Measurements from ENCODE around the gene MOB3C. TPM values are rescaled to one million over a fixed set of nuclear protein-coding genes. Genes with fewer than 3 reads are reported as not detected.

Gene MOB3C
- total and polyA plus RNA-seq, 5 experiments from 2014 or later, result 8.3 to 24.7 (median 17.5) TPM

DNA sequence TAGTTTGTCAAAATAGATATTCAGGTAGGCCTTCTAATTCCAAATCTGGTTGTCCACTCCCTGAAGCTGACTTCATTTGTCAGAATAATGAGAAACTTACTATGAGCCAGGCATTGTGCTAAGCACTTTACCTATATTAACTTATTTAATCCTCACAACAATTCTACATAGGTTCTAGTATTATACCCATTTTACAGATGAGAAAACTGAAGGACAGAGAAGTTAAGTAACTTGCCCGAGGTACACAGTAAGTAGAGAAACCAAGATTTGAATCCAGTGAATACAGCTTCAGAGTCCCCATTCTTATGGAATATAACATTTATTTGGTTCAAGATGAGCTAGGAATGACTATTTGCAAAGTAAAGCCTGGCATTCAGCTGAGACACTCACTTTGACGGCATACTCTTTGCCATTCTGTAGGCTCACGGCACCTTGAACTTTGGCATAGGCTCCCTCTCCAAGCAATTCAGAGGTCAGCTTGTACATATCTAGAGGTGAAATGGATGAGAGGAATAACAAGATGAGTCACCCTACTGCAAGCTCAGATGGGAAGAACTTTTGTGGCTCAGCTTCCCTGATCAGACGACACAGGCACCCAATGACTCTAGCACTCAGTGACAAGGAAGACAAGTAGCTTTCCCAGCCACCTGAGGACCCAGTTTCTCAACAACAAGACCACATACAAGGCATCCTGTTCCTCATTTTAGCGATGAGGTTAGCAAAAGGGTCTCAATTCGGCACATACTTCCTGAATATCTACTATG is 36.3 kb downstream of the MOB3C start:
- no peak for DNase-seq
- no peaks in the 10 kb centered on the region for H3K9me3 Mint-ChIP-seq
- H3K4me3 Mint-ChIP-seq, result no peak overlapping the region
- peak overlapping the region in 1 of 10 donors; percentile 45 for H3K27ac Mint-ChIP-seq
- H3K27me3 Mint-ChIP-seq, result no peaks in the 10 kb centered on the region
- peaks cover 12 to 29% (median 26%) of the 10 kb centered on the region in 4 donors for H3K4me1 Mint-ChIP-seq
- POLR2A ChIA-PET, result no interaction called here
- H3K36me3 Mint-ChIP-seq, result peaks cover 0 to 71% (median 30%) of the 10 kb centered on the region in 3 donors
- ATAC-seq, result no peak

- H3K9me3 Mint-ChIP-seq, result no peaks in the 10 kb centered on the region
- H3K4me1 Mint-ChIP-seq, result peaks cover 12 to 23% (median 18%) of the 10 kb centered on the region in 4 donors
- no peak overlapping the region for H3K4me3 Mint-ChIP-seq
- H3K36me3 Mint-ChIP-seq, result peaks cover 0 to 68% (median 28%) of the 10 kb centered on the region in 3 donors
- POLR2A ChIA-PET, result no interaction called here
- H3K27ac Mint-ChIP-seq, result peak overlapping the region in 1 of 10 donors; percentile 7
- DNase-seq (no peak), ATAC-seq (no peak)
- no peaks in the 10 kb centered on the region for H3K27me3 Mint-ChIP-seq
Observed at GRCh38 chr1:46577671-46578070, 38.9 kb downstream of the MOB3C start.

DNA sequence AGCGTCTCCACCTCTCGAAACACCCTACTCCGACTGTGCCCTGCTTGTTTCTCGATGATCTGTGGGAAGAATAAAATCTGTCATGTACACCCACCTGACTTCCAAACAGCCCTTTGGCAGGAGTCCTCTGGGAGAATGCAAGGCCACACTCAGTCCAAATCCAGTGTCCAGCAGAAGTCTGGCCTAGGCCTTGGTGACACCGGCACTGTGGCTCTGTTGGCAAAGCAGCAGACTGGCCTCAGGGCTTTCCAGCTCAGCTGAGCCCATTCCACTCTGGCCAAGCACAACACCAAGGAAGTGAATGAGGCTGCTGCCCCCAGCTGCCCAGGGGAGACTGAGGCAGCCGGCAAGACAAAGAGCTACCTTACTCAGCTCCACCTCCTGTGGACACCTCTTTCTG is 40.0 kb downstream of the MOB3C start:
- Mint-ChIP-seq H3K36me3 (peaks cover 0 to 66% (median 22%) of the 10 kb centered on the region in 3 donors), H3K4me1 (peaks cover 5 to 12% (median 8%) of the 10 kb centered on the region in 4 donors), H3K4me3 (no peak overlapping the region), H3K27me3 (no peaks in the 10 kb centered on the region), H3K9me3 (no peaks in the 10 kb centered on the region), H3K27ac (no peak overlapping the region)
- POLR2A ChIA-PET, result no interaction called here
- ATAC-seq, result no peak
- DNase-seq, result no peak

DNA sequence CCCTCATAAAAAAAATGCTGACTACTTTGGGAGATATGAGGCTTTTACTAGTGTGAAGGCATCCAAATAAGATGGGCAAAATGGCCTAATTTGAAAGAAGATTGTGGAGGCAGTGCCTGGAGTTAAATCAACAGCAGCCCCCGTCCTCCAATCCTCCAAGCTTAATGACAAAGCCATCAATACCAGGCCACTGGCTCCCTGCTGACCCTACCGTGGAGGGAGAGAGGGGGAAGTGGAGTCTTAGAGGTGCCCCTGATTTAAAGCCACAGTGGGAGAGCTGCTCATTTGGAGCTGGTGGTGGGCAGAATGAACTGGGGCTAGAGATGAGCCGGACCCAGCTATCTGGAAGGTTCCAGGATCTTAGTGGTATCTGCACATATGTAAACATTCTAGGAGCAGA is 40.8 kb downstream of the MOB3C start:
- DNase-seq (no peak), ATAC-seq (no peak)
- Mint-ChIP-seq H3K36me3 (peaks cover 0 to 69% (median 21%) of the 10 kb centered on the region in 3 donors), H3K4me3 (no peak overlapping the region), H3K9me3 (no peaks in the 10 kb centered on the region), H3K4me1 (peaks cover 0 to 5% (median 4%) of the 10 kb centered on the region in 4 donors), H3K27ac (no peak overlapping the region), H3K27me3 (no peaks in the 10 kb centered on the region)
- POLR2A ChIA-PET, result no interaction called here

DNA sequence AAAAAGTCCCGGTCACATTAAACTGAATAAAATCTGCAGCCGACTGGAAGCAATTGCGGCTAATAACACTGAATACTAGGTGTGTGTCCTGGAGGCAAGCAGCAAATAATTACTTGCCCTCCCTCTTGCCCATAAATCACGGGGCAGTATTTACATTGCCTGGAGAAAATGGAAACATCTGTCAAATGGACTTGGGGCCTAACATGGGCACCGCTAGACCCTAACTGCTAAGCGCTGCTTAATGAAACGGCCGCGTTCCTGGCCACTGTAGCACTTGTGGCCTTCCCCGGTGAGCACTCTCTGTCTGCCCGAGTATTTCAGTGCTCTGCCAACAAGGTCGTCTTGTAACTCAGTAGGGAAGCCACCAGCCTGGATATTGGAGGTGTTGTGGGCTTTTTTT is 41.3 kb downstream of the MOB3C start:
- POLR2A ChIA-PET, result no interaction called here
- H3K9me3 Mint-ChIP-seq, result no peaks in the 10 kb centered on the region
- no peak overlapping the region for H3K4me3 Mint-ChIP-seq
- peaks cover 0 to 67% (median 21%) of the 10 kb centered on the region in 3 donors for H3K36me3 Mint-ChIP-seq
- ATAC-seq, result no peak
- no peaks in the 10 kb centered on the region for H3K27me3 Mint-ChIP-seq
- DNase-seq, result no peak
- H3K27ac Mint-ChIP-seq, result no peak overlapping the region
- H3K4me1 Mint-ChIP-seq, result peaks cover 0 to 3% (median 0%) of the 10 kb centered on the region in 4 donors

DNA sequence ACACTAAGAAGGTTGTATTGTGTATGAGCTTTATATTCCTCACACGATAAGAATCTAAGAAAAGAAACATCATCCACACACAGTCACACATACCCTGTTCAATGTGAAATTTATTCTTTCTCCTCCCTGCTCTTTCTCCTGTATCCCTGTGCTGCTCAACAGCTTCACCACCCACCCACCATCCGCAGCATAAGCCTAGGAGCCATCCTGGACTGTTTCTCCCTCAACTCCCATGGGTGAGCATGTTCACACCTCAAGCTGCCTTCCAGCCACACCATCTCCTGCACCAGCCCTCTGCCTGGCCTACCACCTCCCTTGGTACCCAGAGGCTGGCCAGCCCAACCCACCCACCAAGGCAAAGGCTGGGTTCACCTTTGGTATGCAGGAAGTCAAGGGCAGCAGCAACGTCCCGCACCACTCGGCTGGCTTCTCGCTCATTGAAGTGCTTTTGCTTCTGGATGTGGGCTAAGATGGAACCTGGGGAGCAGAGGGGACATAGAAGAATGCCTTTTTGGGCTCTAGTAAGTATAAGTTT is 44.9 kb downstream of the MOB3C start:
- ATAC-seq, result no peak
- peaks cover 0 to 66% (median 13%) of the 10 kb centered on the region in 3 donors for H3K36me3 Mint-ChIP-seq
- no peaks in the 10 kb centered on the region for H3K27me3 Mint-ChIP-seq
- peaks cover 0 to 3% (median 0%) of the 10 kb centered on the region in 4 donors for H3K4me1 Mint-ChIP-seq
- H3K4me3 Mint-ChIP-seq, result no peak overlapping the region
- POLR2A ChIA-PET, result no interaction called here
- no peak for DNase-seq
- peak overlapping the region in 1 of 10 donors; percentile 22 for H3K27ac Mint-ChIP-seq
- H3K9me3 Mint-ChIP-seq, result no peaks in the 10 kb centered on the region

DNA sequence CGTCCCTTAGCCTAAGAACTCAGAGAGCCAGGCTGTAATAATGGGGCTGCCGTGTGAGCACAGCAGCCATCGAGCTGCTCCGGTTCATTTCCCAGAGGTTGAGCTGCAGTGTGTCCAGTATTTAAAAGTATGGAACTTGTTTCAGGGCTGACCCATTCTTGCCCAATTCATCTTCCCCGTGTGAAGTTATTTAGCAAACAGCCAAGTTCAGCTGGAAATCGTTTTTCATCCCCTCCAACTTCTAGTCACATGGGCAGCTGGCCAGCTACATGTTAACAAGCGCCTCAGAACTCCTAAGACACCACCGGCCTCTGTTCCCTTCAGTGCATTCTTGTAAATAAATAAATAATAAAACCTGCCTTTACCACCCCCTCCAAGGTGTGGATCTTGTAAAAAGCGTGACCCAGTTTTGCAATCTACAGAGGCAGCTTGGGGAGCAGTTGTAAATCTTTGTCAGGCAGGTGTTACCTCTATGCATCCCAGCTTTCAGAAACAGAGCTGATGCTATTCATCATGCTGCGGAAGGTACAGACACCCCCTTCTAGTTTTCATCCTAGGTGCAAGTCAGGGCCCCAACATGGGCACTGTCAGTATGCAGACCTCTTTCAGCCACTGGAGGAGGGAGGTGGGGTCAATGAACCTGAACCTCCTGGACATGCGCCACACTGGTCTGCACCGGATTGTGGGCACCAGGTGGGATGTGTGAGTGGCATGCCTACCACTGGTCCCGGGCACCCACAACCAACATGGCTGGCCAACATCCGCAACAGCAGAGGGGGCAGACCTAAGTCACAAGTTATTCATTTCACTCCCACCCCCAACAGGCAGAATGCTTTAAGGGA is 46.5 kb downstream of the MOB3C start:
- POLR2A ChIA-PET, result no interaction called here
- Mint-ChIP-seq H3K36me3 (peaks cover 0 to 65% (median 19%) of the 10 kb centered on the region in 3 donors), H3K9me3 (no peaks in the 10 kb centered on the region), H3K4me1 (peaks cover 0 to 3% (median 0%) of the 10 kb centered on the region in 4 donors), H3K4me3 (no peak overlapping the region), H3K27ac (no peak overlapping the region), H3K27me3 (no peaks in the 10 kb centered on the region)
- ATAC-seq (no peak), DNase-seq (no peak)

GRCh38 chr1:46569116-46569515 is 47.5 kb downstream of the MOB3C start:
- POLR2A ChIA-PET, result no interaction called here
- peaks cover 0 to 3% (median 0%) of the 10 kb centered on the region in 4 donors for H3K4me1 Mint-ChIP-seq
- no peaks in the 10 kb centered on the region for H3K27me3 Mint-ChIP-seq
- DNase-seq (no peak), ATAC-seq (no peak)
- no peak overlapping the region for H3K4me3 Mint-ChIP-seq
- peaks cover 0 to 61% (median 19%) of the 10 kb centered on the region in 3 donors for H3K36me3 Mint-ChIP-seq
- no peaks in the 10 kb centered on the region for H3K9me3 Mint-ChIP-seq
- no peak overlapping the region for H3K27ac Mint-ChIP-seq

DNA sequence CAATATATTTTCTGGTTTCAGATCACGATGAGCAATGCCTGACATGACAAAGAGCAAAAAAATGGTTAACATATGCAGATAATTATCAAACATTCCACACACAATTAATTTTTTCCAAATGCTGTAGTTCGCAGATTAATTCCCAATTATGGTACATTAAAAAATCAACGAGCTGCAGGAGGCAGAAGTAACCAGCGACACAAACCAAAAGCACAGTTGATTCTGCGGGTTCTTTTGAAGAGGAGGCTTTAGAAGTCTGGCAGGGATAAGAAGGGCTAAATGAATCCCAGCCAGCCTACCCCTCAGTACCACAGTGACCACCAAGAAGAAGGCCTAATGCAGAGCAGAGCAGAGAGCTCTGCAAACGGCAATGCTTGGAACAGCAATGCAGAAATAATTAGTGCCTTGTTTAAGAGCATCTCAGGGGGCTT is 48.1 kb downstream of the MOB3C start:
- POLR2A ChIA-PET, result no interaction called here
- Mint-ChIP-seq H3K36me3 (peaks cover 0 to 64% (median 19%) of the 10 kb centered on the region in 3 donors), H3K4me3 (no peak overlapping the region), H3K9me3 (no peaks in the 10 kb centered on the region), H3K27me3 (no peaks in the 10 kb centered on the region), H3K27ac (no peak overlapping the region), H3K4me1 (peaks cover 0 to 3% (median 0%) of the 10 kb centered on the region in 4 donors)
- DNase-seq, result no peak
- ATAC-seq, result no peak

GRCh38 chr1:46563341-46563740 is 53.3 kb downstream of the MOB3C start:
- no peak overlapping the region for H3K4me3 Mint-ChIP-seq
- H3K36me3 Mint-ChIP-seq, result peaks cover 0 to 66% (median 17%) of the 10 kb centered on the region in 3 donors
- H3K27me3 Mint-ChIP-seq, result no peaks in the 10 kb centered on the region
- DNase-seq, result no peak
- H3K27ac Mint-ChIP-seq, result peak overlapping the region in 2 of 10 donors; percentile 8 to 25
- ATAC-seq, result no peak
- H3K4me1 Mint-ChIP-seq, result peaks cover 0 to 3% (median 0%) of the 10 kb centered on the region in 4 donors
- POLR2A ChIA-PET, result no interaction called here
- H3K9me3 Mint-ChIP-seq, result no peaks in the 10 kb centered on the region

GRCh38 chr1:46562498-46562897 is 54.1 kb downstream of the MOB3C start:
- POLR2A ChIA-PET, result no interaction called here

GRCh38 chr1:46558966-46559365 is 57.6 kb downstream of the MOB3C start:
- H3K9me3 Mint-ChIP-seq, result no peaks in the 10 kb centered on the region
- ATAC-seq (no peak), DNase-seq (no peak)
- peak overlapping the region in 2 of 10 donors; percentile 34 to 38 for H3K27ac Mint-ChIP-seq
- POLR2A ChIA-PET, result no interaction called here
- peaks cover 0 to 38% (median 0%) of the 10 kb centered on the region in 3 donors for H3K36me3 Mint-ChIP-seq
- no peak overlapping the region for H3K4me3 Mint-ChIP-seq
- no peaks in the 10 kb centered on the region for H3K4me1 Mint-ChIP-seq
- no peaks in the 10 kb centered on the region for H3K27me3 Mint-ChIP-seq

More at GRCh38 chr1:46562498-46562897, 54.1 kb downstream of the MOB3C start:
- peaks cover 0 to 65% (median 10%) of the 10 kb centered on the region in 3 donors for H3K36me3 Mint-ChIP-seq
- H3K4me1 Mint-ChIP-seq, result no peaks in the 10 kb centered on the region
- H3K4me3 Mint-ChIP-seq, result no peak overlapping the region
- H3K27me3 Mint-ChIP-seq, result no peaks in the 10 kb centered on the region
- H3K9me3 Mint-ChIP-seq, result no peaks in the 10 kb centered on the region
- DNase-seq, result no peak
- H3K27ac Mint-ChIP-seq, result no peak overlapping the region
- ATAC-seq, result no peak

Data from naive thymus-derived CD8-positive, alpha-beta T cell (primary cell).